GM18858 (cell line): ENCODE data around the gene ZNF81.
"Not testable (repeated sequence)": the region's sequence is repeated elsewhere in the genome, so short reads cannot be mapped to it uniquely, and the experiment has no call there.

ENCODE experiments used
- ATAC-seq: cut with Tn5 transposase; IDR thresholded peaks from one replicate; pipeline ENCODE4 v1.9.1; 2021; ENCODE audit not compliant: unreplicated experiment

ZNF81 gene

DNA sequence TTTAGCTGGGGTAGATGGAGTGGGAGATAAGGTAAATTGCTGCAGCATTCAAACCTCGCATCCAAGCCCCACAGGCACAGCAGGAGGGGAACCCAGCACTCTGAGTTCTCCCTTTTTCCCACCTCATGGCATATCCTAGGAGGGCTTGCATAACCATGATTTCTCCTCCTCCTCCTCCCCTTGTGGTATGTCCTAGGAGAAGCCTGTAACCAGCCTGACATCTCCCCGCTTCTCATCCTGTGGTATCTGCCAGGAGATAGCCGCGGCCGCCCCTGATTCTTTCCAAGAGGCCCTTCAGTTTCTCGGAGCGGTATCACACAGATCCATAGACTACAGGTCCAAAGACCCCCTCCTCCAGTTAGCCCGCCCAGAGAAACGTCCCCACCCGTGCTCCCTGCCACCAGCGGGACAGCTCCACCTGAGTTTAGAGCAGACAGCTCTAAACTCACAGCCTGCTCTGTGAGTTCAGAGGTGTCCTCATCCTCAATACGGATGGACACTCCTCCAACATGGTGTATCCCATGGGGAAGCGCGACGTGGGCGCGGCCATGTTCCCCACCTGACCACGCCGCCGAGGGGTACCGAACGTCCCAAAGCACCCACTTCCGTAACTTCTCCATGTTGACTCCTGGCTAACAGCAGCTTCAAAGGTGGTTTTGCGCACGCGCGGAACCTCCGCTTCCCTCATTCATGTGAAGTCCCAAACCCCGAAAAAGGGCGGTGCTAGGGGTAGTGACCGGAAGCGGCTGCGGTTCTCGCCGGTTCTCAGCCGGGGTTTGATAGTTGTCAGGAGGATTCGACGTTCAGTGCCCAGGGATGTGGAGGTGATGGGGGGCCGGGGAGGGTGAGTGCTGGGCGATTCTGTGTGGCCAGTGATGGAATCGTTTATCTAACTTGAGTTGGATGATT, at the start of gene ZNF81:
ZNF81 (plus strand) TSS at position 739 of the 909 bp plus-strand sequence. CDS start 9,366 bp downstream, outside the sequence.
- ATAC-seq: peak; percentile 88

- no peak for ATAC-seq
Observed at GRCh38 chrX:47796433-47796906, 40.2 kb upstream of the ZNF81 start.

DNA sequence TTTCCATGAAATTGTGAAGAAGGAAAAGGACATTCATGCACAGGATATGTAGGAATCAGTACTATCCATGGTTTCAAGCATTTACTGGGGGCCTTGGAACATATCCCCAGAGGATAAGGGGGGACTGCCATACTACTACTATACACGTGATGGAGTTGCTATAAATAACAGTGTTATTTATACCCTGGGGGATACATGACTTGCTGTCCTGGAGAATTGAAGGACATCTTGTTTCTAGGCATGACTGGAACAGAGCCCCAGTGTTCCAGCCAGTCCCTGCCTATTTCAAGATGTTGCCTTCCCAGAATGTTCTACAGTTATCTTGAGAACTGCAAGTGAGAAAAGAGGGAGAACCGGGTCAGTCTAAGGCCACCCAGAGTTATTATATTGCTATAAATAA, 39.6 kb upstream of the ZNF81 start:
- no peak for ATAC-seq

- no peak for ATAC-seq
Observed at GRCh38 chrX:47798861-47799260, 37.8 kb upstream of the ZNF81 start.

DNA sequence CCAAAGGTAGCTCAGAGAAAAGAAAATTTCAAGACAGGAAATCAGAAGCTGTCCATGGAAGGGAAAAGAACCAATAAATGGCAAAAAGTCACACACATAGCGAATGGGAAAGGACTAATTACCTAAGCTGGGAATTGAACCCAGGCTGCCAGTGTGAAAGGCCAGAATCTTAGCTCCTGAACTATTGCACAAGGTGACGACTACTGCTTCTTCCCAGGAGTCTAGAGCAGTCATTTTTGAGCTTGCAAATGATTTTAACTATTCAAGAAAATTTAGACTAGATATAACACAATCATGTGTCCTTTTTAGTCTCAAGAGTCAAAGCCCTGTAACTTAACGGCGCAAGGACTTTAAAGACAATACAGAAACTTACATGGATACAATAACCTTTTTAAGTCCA, 34.1 kb upstream of the ZNF81 start:
- no peak for ATAC-seq

GRCh38 chrX:47803103-47803502, 33.6 kb upstream of the ZNF81 start:
- not testable (repeated sequence) for ATAC-seq

DNA sequence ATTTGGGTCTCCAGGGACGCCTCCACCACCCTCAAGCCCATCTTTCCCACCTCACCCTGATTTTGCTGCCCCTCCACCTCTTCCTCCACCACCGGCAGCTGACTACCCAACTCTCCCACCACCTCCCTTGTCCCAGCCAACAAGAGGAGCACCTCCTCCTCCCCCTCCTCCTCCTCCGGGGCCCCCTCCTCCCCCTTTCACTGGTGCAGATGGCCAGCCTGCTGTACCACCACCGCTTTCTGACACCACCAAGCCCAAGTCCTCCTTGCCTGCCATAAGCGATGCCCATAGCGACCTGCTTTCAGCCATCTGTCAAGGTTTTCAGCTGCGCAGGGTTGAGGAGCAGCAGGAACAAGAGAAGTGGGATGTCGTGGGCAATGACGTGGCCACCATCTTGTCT, 32.4 kb upstream of the ZNF81 start:
- no peak for ATAC-seq

GRCh38 chrX:47805844-47806243, 30.9 kb upstream of the ZNF81 start:
- ATAC-seq: not testable (repeated sequence)

GRCh38 chrX:47806415-47807271, 30.1 kb upstream of the ZNF81 start:
- not testable (repeated sequence) for ATAC-seq

DNA sequence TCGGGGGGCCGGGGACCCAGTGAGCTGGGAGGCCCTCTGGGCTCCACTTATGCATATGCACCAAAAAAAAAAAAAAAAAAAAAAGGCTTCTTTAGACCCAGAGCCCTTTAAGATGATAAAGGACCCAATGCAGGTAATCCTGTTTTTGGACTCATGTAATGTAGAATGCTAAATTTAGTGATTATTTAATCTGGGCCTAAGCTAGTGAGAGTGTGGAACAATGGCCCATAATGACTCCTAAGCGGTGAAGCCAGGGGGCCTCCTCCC, 29.5 kb upstream of the ZNF81 start:
- not testable (repeated sequence) for ATAC-seq

GRCh38 chrX:47807548-47807947, 29.2 kb upstream of the ZNF81 start:
- no peak for ATAC-seq

DNA sequence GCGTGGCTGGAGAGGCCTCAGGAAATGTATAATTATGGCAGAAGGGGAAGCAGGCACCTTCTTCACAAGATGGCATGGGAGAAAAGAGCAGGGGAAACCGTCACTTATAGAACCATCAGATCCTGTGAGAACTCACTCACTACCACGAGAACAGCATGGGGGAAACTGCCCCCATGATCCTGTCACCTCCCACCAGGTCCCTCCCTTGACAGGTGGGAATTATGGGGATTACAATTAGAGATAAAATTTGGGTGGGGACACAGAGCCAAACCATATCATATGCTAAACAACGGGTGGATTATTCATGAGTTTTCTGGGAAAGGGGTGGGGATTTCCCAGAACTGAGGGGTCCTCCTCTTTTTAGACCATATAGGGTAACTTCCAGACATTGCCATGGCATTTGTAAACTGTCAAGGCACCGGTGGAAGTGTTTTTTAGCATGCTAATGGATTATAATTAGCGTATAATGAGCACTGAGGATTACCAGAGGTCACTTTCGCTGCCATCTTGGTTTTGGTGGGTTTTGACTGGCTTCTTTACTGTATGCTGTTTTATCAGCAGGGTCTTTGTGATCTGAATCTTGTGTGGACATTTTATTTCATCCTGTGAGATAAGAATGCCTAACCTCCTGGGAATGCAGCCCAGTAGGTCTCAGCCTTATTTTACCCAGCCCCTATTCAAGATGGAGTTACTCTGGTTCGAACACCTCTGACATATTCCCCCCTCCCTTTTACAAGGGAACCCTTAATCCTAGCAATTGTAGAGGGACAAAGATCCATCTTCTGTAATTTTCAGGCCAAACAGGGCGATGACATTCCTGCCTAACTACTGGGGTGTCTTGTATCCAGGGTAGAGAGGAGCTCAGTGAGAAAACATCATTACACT, 27.6 kb upstream of the ZNF81 start:
- no peak for ATAC-seq

DNA sequence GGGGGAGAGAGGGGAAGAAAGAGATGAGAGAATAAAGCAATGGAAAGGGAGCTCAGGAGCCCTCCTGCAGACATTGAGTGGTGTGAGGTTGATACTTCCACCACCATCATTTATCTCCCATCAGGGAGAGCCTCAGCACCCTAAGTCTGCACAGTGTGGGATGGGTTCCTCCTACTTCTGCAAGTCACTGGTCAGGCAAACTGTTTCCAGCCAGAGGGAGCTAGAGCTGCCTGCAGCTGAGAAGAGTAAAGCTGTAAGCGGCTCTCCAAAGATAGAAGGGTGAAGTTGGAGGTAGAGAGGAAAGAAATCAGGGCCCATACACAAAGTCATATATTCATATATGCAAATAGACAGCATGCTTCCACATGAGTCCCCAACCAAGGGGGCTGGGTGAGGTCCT, 21.9 kb upstream of the ZNF81 start:
- no peak for ATAC-seq

- no peak for ATAC-seq
Observed at GRCh38 chrX:47815901-47816845, 20.5 kb upstream of the ZNF81 start.

- ATAC-seq: no peak
Observed at GRCh38 chrX:47817421-47817820, 19.3 kb upstream of the ZNF81 start.

DNA sequence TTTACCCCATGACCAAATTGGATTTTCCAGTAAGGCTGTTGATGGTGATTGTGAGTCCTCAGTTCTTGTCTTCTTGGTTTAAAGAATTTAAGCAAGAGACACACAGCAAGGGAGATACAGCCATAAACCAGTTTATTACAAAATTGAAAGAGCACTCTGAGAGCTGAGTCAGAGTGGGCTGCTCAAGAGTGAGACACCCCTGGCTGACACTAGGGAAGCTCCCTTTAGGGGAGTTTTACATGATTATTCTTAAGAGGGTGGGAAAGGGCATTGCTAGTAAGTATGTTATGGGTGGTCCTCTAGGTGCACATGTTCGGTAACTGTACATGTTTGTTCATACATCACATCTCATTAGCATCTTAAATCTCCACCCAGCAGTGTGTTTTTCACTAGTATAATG, 18.8 kb upstream of the ZNF81 start:
- ATAC-seq: no peak

DNA sequence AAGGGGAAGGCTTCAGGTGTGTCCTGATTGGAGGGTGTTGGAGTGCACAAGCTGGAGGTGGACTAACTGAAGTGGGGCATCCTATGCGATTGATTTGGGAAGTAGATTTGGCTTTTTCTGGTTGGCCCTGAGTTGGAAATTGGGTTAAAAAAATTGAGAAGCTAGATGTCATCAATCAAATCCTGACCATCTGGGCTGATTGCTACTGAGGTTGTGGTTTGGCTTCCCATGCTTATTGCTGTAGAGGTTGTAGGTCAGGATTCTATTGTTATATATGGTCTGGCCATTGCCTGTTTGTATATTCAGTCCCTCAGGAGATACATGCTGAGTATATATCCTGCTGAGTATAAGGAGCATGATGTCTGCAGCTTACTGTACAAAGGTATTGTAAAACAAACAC, 7.7 kb upstream of the ZNF81 start:
- ATAC-seq: no peak

DNA sequence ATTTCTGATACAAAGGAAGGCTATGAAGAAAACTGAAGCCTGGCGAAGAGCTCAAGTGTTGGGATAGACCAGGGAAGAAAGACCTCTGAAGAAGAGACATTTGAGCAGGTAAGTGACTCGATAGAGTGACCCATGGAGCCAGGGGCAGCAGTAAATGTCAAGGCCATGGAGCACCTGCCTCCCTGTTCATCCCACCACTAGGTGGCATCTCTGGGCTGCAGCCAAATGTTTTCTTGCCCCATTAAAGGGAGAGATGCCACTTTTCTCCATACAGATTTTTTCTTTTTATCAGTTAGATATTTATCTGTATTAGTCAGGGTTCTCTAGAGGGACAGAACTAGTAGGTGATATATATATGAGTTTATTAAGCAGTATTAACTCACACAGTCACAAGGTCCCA, 4.9 kb upstream of the ZNF81 start:
- no peak for ATAC-seq

DNA sequence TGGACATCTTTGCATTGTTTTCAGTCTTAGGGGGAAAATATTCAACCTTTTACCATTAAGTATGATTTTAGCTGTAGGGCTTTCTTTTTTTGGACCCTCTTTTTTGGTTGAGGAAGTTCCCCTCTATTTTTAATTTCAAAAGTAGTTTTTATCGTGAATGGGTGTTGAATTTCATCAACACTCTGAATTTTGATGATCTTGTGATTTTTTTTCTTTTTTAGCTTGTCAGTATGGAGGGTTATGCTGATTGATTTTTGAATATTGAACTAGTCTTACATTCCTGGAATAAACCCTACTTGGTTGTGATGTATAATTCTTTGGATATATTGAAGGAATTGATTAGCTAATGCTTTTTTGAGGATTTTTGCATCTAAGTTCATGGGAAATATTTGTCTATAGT, 1.7 kb downstream of the ZNF81 start:
- no peak for ATAC-seq

DNA sequence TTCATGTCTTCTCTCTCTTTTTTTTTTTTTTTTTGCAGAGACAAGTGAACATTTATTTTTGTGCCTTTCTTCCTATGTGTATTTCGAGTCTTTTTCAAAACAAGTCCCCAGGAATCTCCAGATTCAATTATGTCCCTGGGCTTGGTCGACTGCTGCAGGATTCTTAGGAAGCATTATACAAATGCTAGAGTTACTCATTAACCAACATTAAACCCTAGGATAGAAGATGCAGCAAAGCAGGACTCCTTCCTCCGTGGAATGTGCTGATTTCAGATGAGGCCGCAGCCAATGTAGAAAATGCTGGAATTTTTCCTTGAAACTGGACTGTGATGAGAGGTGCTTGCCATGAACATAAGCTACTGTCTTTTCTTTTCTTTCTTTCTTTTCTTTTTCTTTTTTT, 3.4 kb downstream of the ZNF81 start:
- no peak for ATAC-seq
